EL (cell line): Measurements from ENCODE around the gene TBX19.

Experiments
- DNase-seq: peaks from one replicate; pipeline ENCODE4 v3.0.0-alpha.2; 2016

The TBX19 gene

GRCh38 chr1:168280296-168280927 lies at the start of gene TBX19:
Gene TBX19, plus strand, starts transcription at chr1:168280877. Its CDS starts 214 bp downstream, at chr1:168281091.
- DNase-seq: no peak

GRCh38 chr1:168234846-168235547 lies 45.7 kb upstream of the TBX19 start:
- peak; percentile 59 for DNase-seq

GRCh38 chr1:168235548-168235885 lies 45.2 kb upstream of the TBX19 start:
- no peak for DNase-seq

GRCh38 chr1:168235937-168236336 lies 44.7 kb upstream of the TBX19 start:
- no peak for DNase-seq

GRCh38 chr1:168236836-168237611 lies 43.7 kb upstream of the TBX19 start:
- DNase-seq: no peak

GRCh38 chr1:168243198-168243597 lies 37.5 kb upstream of the TBX19 start:
- no peak for DNase-seq

- no peak for DNase-seq
These were observed 37.0 kb upstream of the TBX19 start for GRCh38 chr1:168243636-168244212.

GRCh38 chr1:168245042-168245441 lies 35.6 kb upstream of the TBX19 start:
- no peak for DNase-seq

GRCh38 chr1:168246506-168246905 lies 34.2 kb upstream of the TBX19 start:
- DNase-seq: no peak

- no peak for DNase-seq
These were observed 28.4 kb upstream of the TBX19 start for GRCh38 chr1:168252204-168252733.

- DNase-seq: no peak
These were observed 24.5 kb upstream of the TBX19 start for GRCh38 chr1:168256164-168256563.

GRCh38 chr1:168257397-168257796 lies 23.3 kb upstream of the TBX19 start:
- no peak for DNase-seq

GRCh38 chr1:168259567-168259966 lies 21.1 kb upstream of the TBX19 start:
- DNase-seq: no peak

- no peak for DNase-seq
These were observed 20.3 kb upstream of the TBX19 start for GRCh38 chr1:168260393-168260792.

GRCh38 chr1:168261390-168261789 lies 19.3 kb upstream of the TBX19 start:
- peak; percentile 73 for DNase-seq

- no peak for DNase-seq
These were observed 17.5 kb upstream of the TBX19 start for GRCh38 chr1:168263130-168263529.

- no peak for DNase-seq
These were observed 16.4 kb upstream of the TBX19 start for GRCh38 chr1:168264296-168264695.

- no peak for DNase-seq
These were observed 15.1 kb upstream of the TBX19 start for GRCh38 chr1:168265596-168265995.

- DNase-seq: peak; percentile 42
These were observed 14.0 kb upstream of the TBX19 start for GRCh38 chr1:168266644-168267186.

- DNase-seq: no peak
These were observed 9.0 kb upstream of the TBX19 start for GRCh38 chr1:168271636-168272035.

- DNase-seq: no peak
These were observed 7.1 kb upstream of the TBX19 start for GRCh38 chr1:168273575-168273974.

- no peak for DNase-seq
These were observed 1.4 kb upstream of the TBX19 start for GRCh38 chr1:168279253-168279652.
